A673 (cell line): ENCODE measurements around the gene TMEM183A. TPM values are rescaled to one million over a fixed set of nuclear protein-coding genes. Genes with fewer than 3 reads are reported as not detected.

Experiments used
- BruUV-seq: library from RNA; stranded (reverse); fragments of 400-500 nt; replicated peaks from 2 replicates; lab custom pipeline; 2021; lab: Mats Ljungman, UMichigan
- CTCF ChIA-PET: fragments of 300-600 bp; sonication (Branson Sonifier 250); formaldehyde crosslinking; loops from one replicate; lab custom pipeline; 2022; ENCODE audit warnings: antibody characterized with exemption; lab: Charles Lee
- POLR2A ChIA-PET: fragments of 300-600 bp; sonication (Branson Sonifier 250); formaldehyde crosslinking; loops from one replicate; lab custom pipeline; 2022; ENCODE audit warnings: antibody characterized with exemption; ENCODE audit not compliant: low non-redundant PET; lab: Charles Lee
- DNase-seq: peaks from one replicate; pipeline ENCODE4 v3.0.0-alpha.2; 2015; ENCODE audit warnings: low spot score
- H3K27ac ChIP-seq: fragments of 200-600 bp; sonication (generic); 2 replicates; pipeline ENCODE4 v1.5.1; 2016; ENCODE audit warnings: mixed run types, low read depth, mild to moderate bottlenecking, mixed read lengths, antibody characterized with exemption, low read length; ENCODE audit not compliant: poor library complexity, severe bottlenecking
- H3K27me3 ChIP-seq: fragments of 200-600 bp; sonication (generic); replicated peaks from 2 replicates; pipeline ENCODE4 v1.6.1; 2017; ENCODE audit warnings: mixed run types, low read depth, mild to moderate bottlenecking, mixed read lengths, antibody characterized with exemption, low read length; ENCODE audit not compliant: insufficient read depth, poor library complexity
- H3K36me3 ChIP-seq: fragments of 200-600 bp; sonication (generic); 2 replicates; pipeline ENCODE4 v1.6.1; 2016; ENCODE audit warnings: mixed run types, mild to moderate bottlenecking, mixed read lengths, antibody characterized with exemption, low read length; ENCODE audit not compliant: insufficient read depth, poor library complexity, severe bottlenecking
- H3K4me1 ChIP-seq: fragments of 200-600 bp; sonication (generic); 2 replicates; pipeline ENCODE4 v1.6.1; 2017; ENCODE audit warnings: mixed run types, mild to moderate bottlenecking, mixed read lengths, antibody characterized with exemption, low read length; ENCODE audit not compliant: insufficient read depth, poor library complexity, severe bottlenecking
- H3K4me3 ChIP-seq: fragments of 200-600 bp; sonication (generic); 2 replicates; pipeline ENCODE4 v1.5.1; 2016; ENCODE audit warnings: low read depth, mixed run types, mild to moderate bottlenecking, mixed read lengths, low read length; ENCODE audit not compliant: poor library complexity, severe bottlenecking
- H3K9me3 ChIP-seq: fragments of 200-600 bp; sonication (generic); 2 replicates; pipeline ENCODE4 v1.6.1; 2016; ENCODE audit warnings: mixed run types, low read depth, mild to moderate bottlenecking, mixed read lengths, antibody characterized with exemption, low read length; ENCODE audit not compliant: poor library complexity, severe bottlenecking
- EZH2 ChIP-seq: fragments of 200-600 bp; sonication (generic); IDR thresholded peaks from 2 replicates; pipeline ENCODE4 v1.6.1; 2017; ENCODE audit warnings: borderline replicate concordance, low read depth, mild to moderate bottlenecking, mixed read lengths, antibody characterized with exemption, low read length; ENCODE audit not compliant: poor library complexity, severe bottlenecking
- intact Hi-C: fragments of 100-400 bp; cut with micrococcal nuclease; formaldehyde crosslinking; loops from one replicate; pipeline ENCODE4 v1.10.0; 2022; ENCODE audit not compliant: unreplicated experiment
- total RNA-seq: library from RNA; stranded (reverse); gene quantifications from 2 replicates; pipeline ENCODE4 v1.2.3, GENCODE V29; 2021
- TF ChIP-seq, protein P1 (sequence below): fragments of 300-800, 200-600 bp; sonication (generic); conservative IDR thresholded peaks from 2 replicates; pipeline ENCODE4 v1.5.1; 2017; ENCODE audit warnings: low read depth, mild to moderate bottlenecking, antibody characterized with exemption, low read length, moderate library complexity, mixed read lengths

TMEM183A gene
- total RNA-seq, 1 experiment from 2014 or later: 65.1 TPM

DNA sequence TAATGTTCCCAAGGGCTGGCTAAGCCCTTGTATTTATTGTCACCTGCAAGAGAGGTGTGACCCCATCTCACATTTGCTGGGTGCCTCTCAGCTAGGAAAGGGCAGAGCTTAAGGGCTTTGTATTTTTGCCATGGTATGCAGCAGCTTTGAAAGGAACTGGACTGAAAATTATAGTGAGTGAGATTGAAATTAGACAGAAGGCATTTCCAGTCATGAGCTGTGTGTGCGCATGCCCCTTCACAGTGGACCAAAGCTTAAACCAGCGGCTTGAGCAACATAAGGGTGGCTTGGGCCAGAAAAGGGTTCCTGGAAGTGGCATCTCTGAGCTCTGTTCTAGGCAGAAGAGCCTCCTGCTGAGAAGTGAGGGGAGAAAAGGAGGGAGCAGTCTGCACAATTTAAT lies 58.8 kb downstream of the TMEM183A start:
- no peaks in the 10 kb centered on the region for H3K27me3 ChIP-seq
- DNase-seq: no peak
- H3K9me3 ChIP-seq: no peaks in the 10 kb centered on the region
- TF ChIP-seq, protein P1, sequence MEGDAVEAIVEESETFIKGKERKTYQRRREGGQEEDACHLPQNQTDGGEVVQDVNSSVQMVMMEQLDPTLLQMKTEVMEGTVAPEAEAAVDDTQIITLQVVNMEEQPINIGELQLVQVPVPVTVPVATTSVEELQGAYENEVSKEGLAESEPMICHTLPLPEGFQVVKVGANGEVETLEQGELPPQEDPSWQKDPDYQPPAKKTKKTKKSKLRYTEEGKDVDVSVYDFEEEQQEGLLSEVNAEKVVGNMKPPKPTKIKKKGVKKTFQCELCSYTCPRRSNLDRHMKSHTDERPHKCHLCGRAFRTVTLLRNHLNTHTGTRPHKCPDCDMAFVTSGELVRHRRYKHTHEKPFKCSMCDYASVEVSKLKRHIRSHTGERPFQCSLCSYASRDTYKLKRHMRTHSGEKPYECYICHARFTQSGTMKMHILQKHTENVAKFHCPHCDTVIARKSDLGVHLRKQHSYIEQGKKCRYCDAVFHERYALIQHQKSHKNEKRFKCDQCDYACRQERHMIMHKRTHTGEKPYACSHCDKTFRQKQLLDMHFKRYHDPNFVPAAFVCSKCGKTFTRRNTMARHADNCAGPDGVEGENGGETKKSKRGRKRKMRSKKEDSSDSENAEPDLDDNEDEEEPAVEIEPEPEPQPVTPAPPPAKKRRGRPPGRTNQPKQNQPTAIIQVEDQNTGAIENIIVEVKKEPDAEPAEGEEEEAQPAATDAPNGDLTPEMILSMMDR: no peak
- TF ChIP-seq EZH2: no peak
- no peaks in the 10 kb centered on the region for H3K4me1 ChIP-seq
- no TSS peak for BruUV-seq
- ChIA-PET POLR2A (no interaction called here), CTCF (interaction anchor here (0.6 to 1.2 kb wide), 2 partner anchors 61 to 207 kb away, joined by 4 read pairs; no protein-coding TSS in a partner anchor)
- no peaks in the 10 kb centered on the region for H3K36me3 ChIP-seq
- H3K27ac ChIP-seq: no peak overlapping the region
- no peak overlapping the region for H3K4me3 ChIP-seq
- intact Hi-C loops: no loop called here

DNA sequence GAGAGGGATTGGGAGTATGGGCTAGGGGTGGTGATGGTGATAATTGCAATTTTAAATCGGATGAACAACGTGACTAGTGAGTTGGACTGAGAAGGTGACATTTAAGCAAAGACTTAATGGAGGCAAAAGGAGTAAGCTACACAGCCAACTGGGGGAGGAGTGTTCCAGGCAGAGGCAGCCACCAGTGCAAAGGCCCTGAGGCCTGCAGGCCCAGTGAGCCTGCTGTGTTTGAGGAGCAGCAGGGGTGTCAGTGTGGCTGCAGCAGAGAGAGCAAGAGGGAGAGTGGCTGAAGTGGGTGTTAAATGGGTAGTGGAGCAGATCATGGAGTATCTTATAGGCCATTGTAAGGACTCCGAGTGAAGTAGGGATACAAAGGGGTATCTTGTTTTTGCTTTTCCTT lies 59.8 kb downstream of the TMEM183A start:
- BruUV-seq: no TSS peak
- POLR2A ChIA-PET: no interaction called here
- DNase-seq: no peak
- Histone ChIP-seq H3K4me3 (no peak overlapping the region), H3K4me1 (no peaks in the 10 kb centered on the region), H3K36me3 (no peaks in the 10 kb centered on the region), H3K9me3 (no peaks in the 10 kb centered on the region), H3K27ac (no peak overlapping the region), H3K27me3 (no peaks in the 10 kb centered on the region)
- TF ChIP-seq, protein P1: no peak
- TF ChIP-seq EZH2: no peak
- CTCF ChIA-PET: no interaction called here
- intact Hi-C loops: no loop called here

DNA sequence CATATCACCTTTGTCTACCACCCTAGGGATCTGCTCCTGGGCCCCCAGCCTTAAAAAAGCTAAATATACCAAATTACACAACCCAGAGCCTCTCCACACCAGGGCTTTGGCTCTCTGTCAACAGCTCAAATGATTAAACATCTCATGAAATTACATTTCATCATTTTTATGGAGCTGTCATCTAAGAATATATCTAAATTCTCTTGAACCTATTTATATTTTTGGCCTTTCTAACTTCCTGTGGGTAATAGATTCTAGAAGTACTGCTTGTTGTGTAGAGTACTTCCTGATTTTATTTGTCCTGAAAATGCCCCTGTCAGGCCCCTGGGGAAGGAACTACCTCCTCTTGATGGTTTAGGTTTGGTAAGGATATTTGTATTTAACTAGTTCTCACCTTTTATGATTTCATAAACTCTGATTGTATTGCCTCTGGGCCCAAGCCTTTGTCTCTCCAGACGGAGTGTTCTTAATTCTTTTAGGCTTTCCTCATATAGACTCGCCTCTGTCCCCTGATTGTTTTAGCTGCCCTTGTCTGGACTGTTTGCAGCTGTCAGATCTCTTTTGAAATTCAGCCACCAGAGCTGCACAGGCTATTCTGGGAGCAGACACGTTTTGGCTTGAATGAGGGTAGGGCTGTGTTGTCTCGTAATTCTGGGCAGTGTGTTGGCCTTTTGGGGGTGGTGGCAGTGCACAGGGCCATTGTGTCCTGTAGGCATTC lies 62.0 kb downstream of the TMEM183A start:
- POLR2A ChIA-PET: no interaction called here
- no peak for DNase-seq
- CTCF ChIA-PET: no interaction called here
- no peak for TF ChIP-seq EZH2
- TF ChIP-seq, protein P1: no peak
- Histone ChIP-seq H3K27ac (no peak overlapping the region), H3K4me1 (no peaks in the 10 kb centered on the region), H3K27me3 (no peaks in the 10 kb centered on the region), H3K9me3 (no peaks in the 10 kb centered on the region), H3K4me3 (no peak overlapping the region), H3K36me3 (no peaks in the 10 kb centered on the region)
- BruUV-seq: no TSS peak
- intact Hi-C loops: no loop called here
